ENCODE results near the gene TAF13. TPM values are rescaled to one million over a fixed set of nuclear protein-coding genes. Genes with fewer than 3 reads are reported as not detected.

TAF13 gene
- total and polyA plus RNA-seq, 2 experiments from 2014 or later, result 93.2 to 197 TPM

GRCh38 chr1:109112056-109112651 lies 36.4 kb upstream of the TAF13 start:
- H3K9me2 ChIP-seq (ENCODE audit: insufficient read depth), result no peaks in the 10 kb centered on the region
- H3K27me3 ChIP-seq (replicated peaks; ENCODE audit: insufficient read depth), result no peaks in the 10 kb centered on the region
- TF ChIP-seq EZH2phosphoT487 (IDR thresholded peaks at IDR 0.05; ENCODE audit: insufficient read depth, low read depth), result no peak
- TF ChIP-seq EZH2 (IDR thresholded peaks at IDR 0.05; ENCODE audit: insufficient read depth, poor library complexity, severe bottlenecking), result no peak
- H3F3A ChIP-seq (ENCODE audit: insufficient read depth), result no peaks in the 10 kb centered on the region
- H3K9ac ChIP-seq, result peak overlapping the region; percentile 80
- peak; percentile 73 for DNase-seq
- H3K9me3 ChIP-seq (ENCODE audit: low read depth), result no peaks in the 10 kb centered on the region
- 2 to 3% methylated on average over 10 of the region's 10 CpGs for WGBS, 2 experiments (ENCODE audit: low coverage in 1 of 2, low lambda C conversion rate in 2 of 2, missing lambda C conversion rate in 2 of 2)
- H3K36me3 ChIP-seq (ENCODE audit: low read depth), result no peaks in the 10 kb centered on the region
- peaks cover 4% of the 10 kb centered on the region; the same call in 1 of the 2 replicates for H3K4me1 ChIP-seq (ENCODE audit: insufficient read depth)
- in situ Hi-C loops (cut with MboI), result no loop called here
- H4K20me1 ChIP-seq (ENCODE audit: insufficient read depth), result no peaks in the 10 kb centered on the region
- H3K4me2 ChIP-seq (ENCODE audit: unreplicated experiment), result peak overlapping the region; percentile 91
- H3K27ac ChIP-seq, result peak overlapping the region; percentile 43
- H2AFZ ChIP-seq, result peak overlapping the region; percentile 80
- H3K79me2 ChIP-seq (ENCODE audit: insufficient read depth), result no peaks in the 10 kb centered on the region
- H3K4me3 ChIP-seq, result peak overlapping the region; percentile 62

- Histone ChIP-seq H3K79me2 (ENCODE audit: insufficient read depth) (no peaks in the 10 kb centered on the region), H3K9me3 (ENCODE audit: low read depth) (no peaks in the 10 kb centered on the region), H3K4me1 (ENCODE audit: insufficient read depth) (peaks cover 4% of the 10 kb centered on the region; the same call in 1 of the 2 replicates), H4K20me1 (ENCODE audit: insufficient read depth) (no peaks in the 10 kb centered on the region), H3K9ac (no peak overlapping the region), H3K4me2 (ENCODE audit: unreplicated experiment) (no peak overlapping the region), H3K9me2 (ENCODE audit: insufficient read depth) (no peaks in the 10 kb centered on the region), H3K36me3 (ENCODE audit: low read depth) (no peaks in the 10 kb centered on the region), H3K4me3 (no peak overlapping the region), H3F3A (ENCODE audit: insufficient read depth) (no peaks in the 10 kb centered on the region), H3K27me3 (replicated peaks; ENCODE audit: insufficient read depth) (no peaks in the 10 kb centered on the region), H2AFZ (peak overlapping the region; percentile 80; the same call in 1 of the 2 replicates), H3K27ac (no peak overlapping the region)
- TF ChIP-seq EZH2 (IDR thresholded peaks at IDR 0.05; ENCODE audit: insufficient read depth, poor library complexity, severe bottlenecking), result no peak
- TF ChIP-seq EZH2phosphoT487 (IDR thresholded peaks at IDR 0.05; ENCODE audit: insufficient read depth, low read depth), result no peak
- DNase-seq, result peak; percentile 47
- 31 to 35% methylated on average over 5 of the region's 5 CpGs for WGBS, 2 experiments (ENCODE audit: low coverage in 1 of 2, low lambda C conversion rate in 2 of 2, missing lambda C conversion rate in 2 of 2)
- in situ Hi-C loops (cut with MboI), result no loop called here
Observed at GRCh38 chr1:109111386-109112055, 35.7 kb upstream of the TAF13 start.

- no peaks in the 10 kb centered on the region for H3K9me3 ChIP-seq (ENCODE audit: low read depth)
- H3K27ac ChIP-seq, result no peak overlapping the region
- H2AFZ ChIP-seq, result no peak overlapping the region
- H3K36me3 ChIP-seq (ENCODE audit: low read depth), result no peaks in the 10 kb centered on the region
- H3K4me3 ChIP-seq, result no peak overlapping the region
- H3K9ac ChIP-seq, result no peak overlapping the region
- H3F3A ChIP-seq (ENCODE audit: insufficient read depth), result peaks cover 5% of the 10 kb centered on the region
- no peak overlapping the region for H3K4me2 ChIP-seq (ENCODE audit: unreplicated experiment)
- in situ Hi-C loops (cut with MboI), result no loop called here
- no peaks in the 10 kb centered on the region for H4K20me1 ChIP-seq (ENCODE audit: insufficient read depth)
- peaks cover 4% of the 10 kb centered on the region; the same call in 1 of the 2 replicates for H3K4me1 ChIP-seq (ENCODE audit: insufficient read depth)
- no peak for TF ChIP-seq EZH2phosphoT487 (IDR thresholded peaks at IDR 0.05; ENCODE audit: insufficient read depth, low read depth)
- no peak for TF ChIP-seq EZH2 (IDR thresholded peaks at IDR 0.05; ENCODE audit: insufficient read depth, poor library complexity, severe bottlenecking)
- H3K79me2 ChIP-seq (ENCODE audit: insufficient read depth), result no peaks in the 10 kb centered on the region
- no peak for DNase-seq
- H3K9me2 ChIP-seq (ENCODE audit: insufficient read depth), result no peaks in the 10 kb centered on the region
- H3K27me3 ChIP-seq (replicated peaks; ENCODE audit: insufficient read depth), result no peaks in the 10 kb centered on the region
- WGBS, 2 experiments (ENCODE audit: low coverage in 1 of 2, low lambda C conversion rate in 2 of 2, missing lambda C conversion rate in 2 of 2), result 66 to 73% methylated on average over 3 of the region's 3 CpGs
Observed at GRCh38 chr1:109109906-109110305, 34.1 kb upstream of the TAF13 start.

GRCh38 chr1:109107785-109108184 lies 32.0 kb upstream of the TAF13 start:
- DNase-seq, result no peak
- WGBS, 2 experiments (ENCODE audit: low coverage in 1 of 2, low lambda C conversion rate in 2 of 2, missing lambda C conversion rate in 2 of 2), result 80 to 82% methylated on average over 7 of the region's 7 CpGs
- Histone ChIP-seq H3K36me3 (ENCODE audit: low read depth) (no peaks in the 10 kb centered on the region), H3K9me2 (ENCODE audit: insufficient read depth) (no peaks in the 10 kb centered on the region), H3K9me3 (ENCODE audit: low read depth) (no peaks in the 10 kb centered on the region), H2AFZ (no peak overlapping the region), H3K27me3 (replicated peaks; ENCODE audit: insufficient read depth) (no peaks in the 10 kb centered on the region), H3K4me1 (ENCODE audit: insufficient read depth) (peaks cover 4% of the 10 kb centered on the region; the same call in 1 of the 2 replicates), H4K20me1 (ENCODE audit: insufficient read depth) (no peaks in the 10 kb centered on the region), H3K79me2 (ENCODE audit: insufficient read depth) (peaks cover under 1% of the 10 kb centered on the region; the same call in 1 of the 2 replicates), H3K27ac (no peak overlapping the region), H3K4me3 (no peak overlapping the region), H3K4me2 (ENCODE audit: unreplicated experiment) (no peak overlapping the region), H3F3A (ENCODE audit: insufficient read depth) (peaks cover 12% of the 10 kb centered on the region), H3K9ac (no peak overlapping the region)
- TF ChIP-seq EZH2phosphoT487 (IDR thresholded peaks at IDR 0.05; ENCODE audit: insufficient read depth, low read depth) (no peak), EZH2 (IDR thresholded peaks at IDR 0.05; ENCODE audit: insufficient read depth, poor library complexity, severe bottlenecking) (no peak)
- in situ Hi-C loops (cut with MboI), result no loop called here
